NCI-H2196 (cell line): ENCODE results near the gene MKLN1.
"Not testable (repeated sequence)": the region's sequence is repeated elsewhere in the genome, so short reads cannot be mapped to it uniquely, and the experiment has no call there.

Source experiments
- DNase-seq: peaks from one replicate; lab custom pipeline; 2025; ENCODE audit not compliant: unreplicated experiment; lab: John Stamatoyannopoulos, UW

The MKLN1 gene

DNA sequence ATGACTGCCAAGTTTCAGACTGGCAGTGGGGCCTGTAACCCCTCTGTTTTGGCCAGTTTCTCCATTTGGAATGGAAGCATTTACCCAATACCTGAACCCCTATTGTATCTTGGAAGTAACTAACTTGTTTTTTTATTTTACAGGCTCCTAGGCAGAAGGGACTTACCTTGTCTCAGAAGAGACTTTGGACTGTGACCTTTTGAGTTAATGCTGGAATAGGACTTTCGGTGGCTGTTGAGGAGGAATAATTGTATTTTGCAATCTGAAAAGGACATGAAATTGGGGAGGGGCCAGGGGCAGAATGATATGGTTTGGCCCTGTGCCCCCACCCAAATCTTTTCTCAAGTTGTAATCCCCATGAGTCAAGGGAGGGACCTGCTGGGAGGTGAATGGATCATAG, 20.0 kb upstream of the MKLN1 start:
- DNase-seq = no peak

GRCh38 chr7:131312838-131313237, 14.8 kb upstream of the MKLN1 start:
- DNase-seq = no peak

DNA sequence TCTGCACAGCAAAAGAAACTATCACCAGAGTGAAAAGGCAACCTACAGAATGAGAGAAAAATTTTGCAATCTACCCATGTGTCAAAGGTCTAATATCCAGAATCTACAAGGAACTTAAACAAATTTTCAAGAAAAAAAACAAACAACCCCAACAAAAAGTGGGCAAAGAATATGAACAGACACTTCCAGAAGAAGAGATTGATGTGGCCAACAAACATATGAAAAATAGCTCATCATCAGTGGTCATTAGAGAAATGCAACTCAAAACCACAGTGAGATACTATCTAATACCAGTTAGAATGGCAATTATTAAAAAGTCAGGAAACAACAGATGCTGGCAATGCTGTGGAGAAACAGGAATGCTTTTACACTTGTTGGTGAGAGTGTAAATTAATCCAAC, 7.1 kb upstream of the MKLN1 start:
- DNase-seq = no peak

DNA sequence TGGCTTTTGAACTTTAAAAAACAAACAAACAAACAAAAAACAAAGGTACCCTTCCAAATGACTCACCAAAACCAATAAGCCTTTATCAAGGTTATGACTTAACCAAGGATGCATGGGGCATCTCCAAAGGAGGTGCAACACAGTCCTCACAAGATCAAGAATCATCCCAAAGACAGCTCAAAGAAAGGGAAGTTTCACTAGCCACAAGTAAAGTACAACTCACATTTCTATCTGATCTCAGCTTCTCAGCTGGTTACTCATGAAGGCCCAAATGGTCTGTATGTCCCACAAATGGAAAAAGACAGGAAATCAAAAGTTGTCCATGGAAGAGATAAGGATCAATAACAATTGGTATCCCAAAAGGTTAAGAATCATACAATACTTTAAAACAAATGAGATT, 6.0 kb upstream of the MKLN1 start:
- DNase-seq = no peak

DNA sequence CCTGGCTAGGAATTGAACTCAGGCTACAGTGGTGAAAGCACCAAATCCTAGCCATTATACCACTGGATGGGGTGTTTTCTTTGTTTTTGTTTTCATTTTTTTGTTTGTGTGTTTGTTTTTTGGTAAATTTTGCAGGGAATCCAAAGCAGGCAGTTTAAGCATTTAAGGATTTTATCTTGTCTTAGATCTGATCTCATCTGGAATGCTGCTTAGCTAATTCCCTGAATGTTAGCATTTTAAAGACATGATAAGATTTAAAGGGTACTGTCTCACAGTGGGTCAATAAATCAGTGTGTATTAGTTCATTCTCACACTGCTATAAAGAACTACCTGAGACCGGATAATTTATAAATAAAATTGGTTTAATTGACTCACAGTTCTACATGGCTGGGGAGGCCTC, 5.6 kb upstream of the MKLN1 start:
- DNase-seq = no peak

- DNase-seq = no peak
Measured at GRCh38 chr7:131322861-131323260, 4.8 kb upstream of the MKLN1 start.

DNA sequence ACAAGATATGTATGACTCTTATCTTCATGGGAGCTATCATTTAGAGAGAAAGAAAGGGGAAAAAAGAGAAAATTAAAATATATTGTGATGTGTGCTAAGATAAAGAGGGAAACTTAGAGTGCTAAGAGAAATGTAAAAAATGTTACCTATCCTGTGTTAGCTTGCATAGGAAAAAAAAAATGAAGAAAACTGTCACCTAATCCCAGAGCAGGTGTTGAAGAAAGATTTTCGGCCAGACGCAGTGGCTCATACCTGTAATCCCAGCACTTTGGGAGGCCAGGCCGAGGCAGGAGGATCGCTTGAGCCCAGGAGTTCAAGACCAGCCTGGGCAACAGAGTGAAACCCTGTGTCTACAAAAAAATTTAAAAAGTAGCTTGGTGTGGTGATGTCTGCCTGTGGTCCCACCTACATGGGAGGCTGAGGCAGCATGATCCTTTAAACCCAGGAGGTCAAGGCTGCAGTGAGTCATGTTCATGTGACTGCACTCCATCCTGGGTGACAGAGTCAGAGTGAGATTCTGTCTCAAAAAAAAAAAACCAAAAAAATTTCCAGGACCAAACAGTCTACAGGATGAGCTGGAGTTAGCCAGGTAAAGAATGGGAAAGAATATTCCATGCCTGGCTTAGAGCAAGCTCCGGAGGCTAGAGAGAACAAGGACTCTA, 2.4 kb upstream of the MKLN1 start:
- DNase-seq = no peak

DNA sequence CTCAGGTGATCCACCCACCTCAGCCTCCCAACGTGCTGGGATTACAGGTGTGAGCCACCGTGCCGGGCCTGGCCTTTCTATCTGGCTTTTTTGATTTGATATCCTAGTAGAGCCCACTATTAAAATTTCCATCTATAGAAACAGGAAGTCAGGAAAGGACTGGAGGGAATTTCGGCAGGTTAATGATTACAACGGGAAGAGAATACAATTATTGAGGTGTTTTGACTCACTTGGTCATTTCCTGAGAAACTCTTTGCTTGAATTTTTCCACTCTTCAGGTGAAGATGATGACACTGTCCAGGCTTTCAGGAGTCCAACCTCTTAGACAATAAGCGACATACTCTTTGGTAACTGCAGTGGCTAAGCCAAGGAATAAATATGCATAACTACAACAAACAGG, 1.1 kb upstream of the MKLN1 start:
- DNase-seq = no peak

DNA sequence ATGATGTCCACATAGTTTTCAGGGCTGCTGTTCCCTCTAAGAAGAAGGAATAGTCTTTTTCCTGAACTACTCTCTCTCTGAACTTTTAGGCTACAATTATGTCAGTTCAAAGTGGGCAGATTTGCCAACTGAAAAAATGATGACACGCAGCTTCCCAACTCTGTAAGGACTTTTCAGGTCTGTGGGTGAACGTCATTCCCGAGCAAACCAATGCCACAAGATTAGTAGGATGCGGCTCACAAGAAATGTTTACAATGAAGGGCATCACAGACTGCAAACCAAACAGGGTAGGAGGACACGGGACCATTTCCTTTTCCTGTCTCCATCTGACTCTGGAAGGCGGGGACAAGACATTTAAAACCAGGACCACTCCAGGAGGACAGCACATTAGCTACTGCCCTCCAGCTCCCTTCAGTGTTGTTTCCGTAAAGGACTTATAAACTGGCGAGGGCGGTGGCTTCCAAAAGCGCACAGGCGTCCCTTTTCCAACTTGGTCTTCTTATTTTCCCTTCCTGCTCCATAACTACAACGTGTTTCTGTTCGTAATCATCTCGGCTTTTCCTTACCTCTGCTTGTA, 539 bp upstream of the MKLN1 start:
- DNase-seq = peak; percentile 44

- no peak for DNase-seq
Measured at GRCh38 chr7:131328377-131329175, 900 bp downstream of the MKLN1 start.

DNA sequence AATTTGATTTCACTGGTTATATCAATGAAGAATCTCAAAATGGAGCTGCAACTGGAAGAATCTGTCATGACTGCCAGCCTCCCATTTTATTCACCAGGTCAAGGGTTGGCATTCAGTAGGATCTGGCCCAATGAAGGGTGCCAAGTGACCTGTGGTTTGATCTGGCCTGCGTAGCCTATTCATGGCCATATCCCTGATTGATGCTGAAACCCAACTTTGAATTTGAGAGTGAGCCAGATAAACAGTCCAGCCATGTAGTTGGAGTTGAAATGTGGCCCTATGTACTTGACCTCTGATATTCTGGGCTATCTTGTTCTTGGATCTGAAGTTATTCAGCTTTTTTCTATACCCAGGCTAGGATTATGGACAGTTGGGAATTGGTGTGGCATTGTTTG, 1.5 kb downstream of the MKLN1 start:
- peak; percentile 27 for DNase-seq

- DNase-seq = no peak
Measured at GRCh38 chr7:131330299-131330698, 2.6 kb downstream of the MKLN1 start.

DNA sequence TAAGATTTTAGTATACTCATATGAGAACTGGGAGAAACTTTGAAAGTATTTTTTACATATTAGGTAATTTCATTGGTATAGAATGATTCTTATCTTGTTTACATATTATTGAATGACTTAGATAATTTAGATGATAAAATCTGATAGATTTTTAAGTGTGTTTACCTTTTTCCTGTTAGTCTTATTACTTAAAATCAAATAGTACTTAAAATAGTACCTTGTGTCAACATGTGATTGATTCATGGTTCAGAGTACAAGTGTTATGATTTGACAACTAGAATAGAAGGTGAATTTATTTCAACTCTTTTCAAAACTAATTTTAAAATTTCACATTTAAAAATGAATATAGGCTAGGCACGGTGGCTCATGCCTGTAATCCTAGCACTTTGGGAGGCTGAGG, 4.1 kb downstream of the MKLN1 start:
- no peak for DNase-seq

DNA sequence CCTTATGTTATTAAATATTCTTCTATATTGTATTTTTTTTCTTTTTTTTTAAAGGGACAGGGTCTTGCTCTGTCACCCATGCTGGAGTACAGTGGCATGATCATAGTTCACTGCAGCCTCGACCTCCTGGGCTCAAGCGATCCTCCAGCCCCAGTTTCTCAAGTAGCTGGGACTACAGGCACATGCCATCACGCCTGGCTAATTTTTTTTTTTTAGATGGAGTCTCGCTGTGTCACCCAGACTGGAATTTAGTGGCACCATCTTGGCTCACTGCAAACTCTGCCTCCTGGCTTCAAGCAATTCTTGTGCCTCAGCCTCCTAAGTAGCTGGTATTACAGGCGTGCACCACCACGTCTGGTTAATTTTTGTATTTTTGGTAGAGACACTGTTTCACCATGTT, 5.1 kb downstream of the MKLN1 start:
- not testable (repeated sequence) for DNase-seq

- no peak for DNase-seq
Measured at GRCh38 chr7:131335639-131336381, 8.1 kb downstream of the MKLN1 start.

DNA sequence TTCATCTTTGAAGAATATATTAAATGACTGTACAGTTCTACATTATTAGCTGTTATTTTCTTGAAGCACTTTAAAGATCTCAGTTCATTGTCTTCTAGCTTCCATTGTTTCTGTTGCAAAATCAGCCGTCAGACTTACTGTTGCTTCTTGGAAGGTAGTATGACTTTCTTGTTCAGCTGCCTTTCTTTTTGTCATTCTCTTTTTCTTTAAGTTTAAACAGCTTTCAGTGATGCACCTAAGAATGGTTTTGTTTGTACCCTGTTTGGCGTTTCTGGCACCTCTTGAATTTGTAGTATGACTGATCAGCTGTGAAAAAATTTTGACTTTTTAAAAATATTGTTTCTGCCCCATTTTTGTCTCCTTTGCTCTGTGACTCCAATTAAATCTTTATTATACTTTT, 9.3 kb downstream of the MKLN1 start:
- no peak for DNase-seq

GRCh38 chr7:131338173-131338572, 10.5 kb downstream of the MKLN1 start:
- DNase-seq = no peak

- no peak for DNase-seq
Measured at GRCh38 chr7:131338691-131339390, 11.2 kb downstream of the MKLN1 start.

DNA sequence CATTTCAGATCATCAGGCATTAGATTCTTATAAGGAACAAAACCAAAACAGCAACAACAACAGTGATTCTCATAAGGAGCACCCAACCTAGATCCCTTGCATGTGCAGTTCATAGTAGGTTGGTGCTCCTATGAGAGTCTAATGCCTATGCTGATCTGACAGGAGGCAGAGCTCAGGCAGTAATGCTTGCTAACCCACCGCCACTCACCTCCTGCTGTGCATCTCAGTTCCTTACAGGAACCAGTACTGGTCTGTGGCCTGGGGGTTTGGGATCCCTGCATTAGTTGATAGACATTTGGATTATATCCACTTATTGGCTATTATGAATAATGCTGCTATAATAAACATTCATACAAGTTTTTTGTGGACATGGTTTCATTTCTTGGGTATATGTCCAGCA, 14.0 kb downstream of the MKLN1 start:
- DNase-seq = no peak

DNA sequence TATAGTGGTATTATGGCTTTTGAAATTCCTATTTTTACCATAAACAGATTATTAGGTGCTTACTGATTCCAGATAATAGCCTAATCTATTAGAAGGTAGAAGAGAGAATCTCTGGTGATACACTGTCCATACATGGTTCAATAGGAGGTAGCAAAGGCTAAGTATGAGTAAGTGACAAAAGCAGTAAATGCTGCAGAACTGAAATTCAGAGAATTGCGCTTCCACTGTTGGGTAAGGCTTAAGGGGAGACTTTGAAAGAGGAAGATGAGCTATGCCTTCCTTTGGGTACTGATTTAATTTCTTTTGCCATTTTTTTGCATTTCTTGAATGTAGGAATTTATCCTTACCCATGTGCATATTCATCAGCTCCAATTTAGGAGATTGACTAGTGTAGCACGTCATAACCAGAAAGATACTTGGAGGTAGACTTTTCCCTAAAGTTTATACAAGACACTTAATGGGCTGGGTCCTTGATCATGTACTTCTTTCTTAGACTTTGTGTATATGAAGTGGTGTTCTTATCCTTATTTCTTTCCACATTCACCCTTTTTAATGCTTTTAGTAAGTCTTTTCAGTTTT, 15.3 kb downstream of the MKLN1 start:
- no peak for DNase-seq
